ENCODE results near the gene MAIP1. TPM values are rescaled to one million over a fixed set of nuclear protein-coding genes. Genes with fewer than 3 reads are reported as not detected.

The MAIP1 gene
- total and polyA plus RNA-seq, 2 of the 4 experiments (the other 2 are of a cell fraction): 14.2 to 16.8 TPM

DNA sequence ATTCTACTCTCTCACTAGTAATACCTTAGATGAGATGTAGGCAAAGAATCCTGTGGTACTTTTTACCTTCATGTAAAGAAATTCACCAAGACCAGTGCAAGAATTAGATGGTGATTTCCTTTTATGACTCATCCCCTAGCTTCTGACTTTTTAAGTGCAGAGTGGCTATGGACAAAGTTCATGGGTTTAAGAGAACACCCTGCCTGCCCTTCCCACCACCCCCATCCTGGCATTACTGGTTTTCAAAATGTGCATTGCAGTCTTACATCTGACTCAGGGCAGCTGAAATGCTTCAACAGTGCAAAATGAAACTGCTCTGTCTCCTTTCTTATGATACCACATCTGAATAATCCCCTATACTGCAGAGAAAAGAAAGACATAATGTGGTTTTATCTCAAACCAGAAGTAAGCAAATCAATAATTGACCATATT, 22.6 kb downstream of the MAIP1 start:
- peaks cover 9% of the 10 kb centered on the region for H3K4me1 ChIP-seq (ENCODE audit: control insufficient read depth, insufficient read depth, low read length)
- peak; percentile 66 for ATAC-seq (ENCODE audit: low read depth)
- no peak overlapping the region for H3K4me3 ChIP-seq (ENCODE audit: insufficient read depth, low read depth, low read length)
- H2BK120ac ChIP-seq (ENCODE audit: low read depth, low read length): peak overlapping the region; percentile 51
- H3K56ac ChIP-seq (ENCODE audit: extremely low read depth, insufficient read depth, low read length): no peak overlapping the region
- 0 out of 2 replicates have a peak overlapping the region, but pooled peaks have one; percentile 5 for H2AK5ac ChIP-seq (ENCODE audit: low read depth, low read length)
- peak; percentile 82 for DNase-seq
- H3K14ac ChIP-seq (replicated peaks; ENCODE audit: low read depth, low read length): no peak overlapping the region
- no peaks in the 10 kb centered on the region for H3K36me3 ChIP-seq (ENCODE audit: control insufficient read depth, insufficient read depth, low read length)
- dilution Hi-C loops (cut with HindIII; ENCODE audit: low sequenced_read_pairs, unreplicated experiment): no loop called here
- no peak overlapping the region for H3K9ac ChIP-seq (ENCODE audit: low read depth, low read length)
- BruUV-seq (replicated peaks): no TSS peak
- no peaks in the 10 kb centered on the region for H4K20me1 ChIP-seq (ENCODE audit: insufficient read depth, low read length)
- H3K18ac ChIP-seq (ENCODE audit: low read depth, low read length): no peak overlapping the region
- POLR2A ChIA-PET (ENCODE audit: unreplicated experiment): no interaction called here
- no peaks in the 10 kb centered on the region for H3K9me3 ChIP-seq (ENCODE audit: control insufficient read depth, insufficient read depth, low read length)
- peak overlapping the region; percentile 60; the same call in 1 of the 2 replicates for H3K4ac ChIP-seq (ENCODE audit: low read depth, low read length)
- H2BK20ac ChIP-seq (ENCODE audit: low read depth, low read length): 0 out of 2 replicates have a peak overlapping the region, but pooled peaks have one; percentile 3
- peak overlapping the region; percentile 11 for H2AFZ ChIP-seq (replicated peaks; ENCODE audit: low read length, poor library complexity)
- H3K27me3 ChIP-seq (ENCODE audit: control insufficient read depth, insufficient read depth, low read length): no peaks in the 10 kb centered on the region
- 0 out of 4 replicates have a peak overlapping the region, but pooled peaks of 1 of the 2 experiments have one; percentile 1 for H4K8ac ChIP-seq (ENCODE audit: low read depth in 2 of 2, low read length in 2 of 2)
- H2BK5ac ChIP-seq (ENCODE audit: low read depth, low read length, poor library complexity, severe bottlenecking): no peak overlapping the region
- peak overlapping the region; percentile 63 for H3K4me2 ChIP-seq (ENCODE audit: low read depth, low read length)
- no peak overlapping the region for H3K27ac ChIP-seq (ENCODE audit: insufficient read depth, low read length)
- no peaks in the 10 kb centered on the region for H3K9me1 ChIP-seq (ENCODE audit: insufficient read depth, low read length)
- CTCF ChIA-PET: interaction anchor here (0.7 kb wide), 1 partner anchor 557 kb away, joined by 3 read pairs; no protein-coding TSS in a partner anchor
- no peak overlapping the region for H4K5ac ChIP-seq (ENCODE audit: low read depth, low read length)
- in situ Hi-C loops (cut with MboI; ENCODE audit: low sequenced_read_pairs): loop anchor here (5.0 to 10.0 kb wide), 2 partner anchors 499 to 727 kb away; no protein-coding TSS in a partner anchor
- no peak for TF ChIP-seq SMC3 (IDR thresholded peaks at IDR 0.05; ENCODE audit: low read depth, low read length)
- TF ChIP-seq FOS (IDR thresholded peaks at IDR 0.05; ENCODE audit: low read depth, low read length): peak; percentile 56; the same call in 1 of the 2 replicates
- H2AK9ac ChIP-seq (replicated peaks; ENCODE audit: low read depth, low read length, poor library complexity): no peak overlapping the region
- intact Hi-C loops (cut with micrococcal nuclease): loop anchor here (5.0 to 10.0 kb wide), 2 partner anchors 379 to 597 kb away; no protein-coding TSS in a partner anchor
- H3K79me1 ChIP-seq (ENCODE audit: low read depth in 1 of 2, low read length in 2 of 2): no peaks in the 10 kb centered on the region
- 0 out of 2 replicates have a peak overlapping the region, but pooled peaks have one; percentile 40 for H3K23ac ChIP-seq (ENCODE audit: low read depth, low read length)
- H2BK15ac ChIP-seq (ENCODE audit: low read depth, low read length): no peak overlapping the region
- H4K91ac ChIP-seq (ENCODE audit: insufficient read depth, low read depth, low read length): no peak overlapping the region
